Colonic mucosa (tissue), 4 donors: ENCODE results near the gene DVL3. TPM values are rescaled to one million over a fixed set of nuclear protein-coding genes. Genes with fewer than 3 reads are reported as not detected.

Experiments
- DNase-seq: peaks from one replicate; pipeline ENCODE4 v3.0.0-alpha.2; 2020
- H3K27ac ChIP-seq: fragments of 200-600 bp; one replicate; pipeline ENCODE4 v1.8.0; 2021
- H3K27me3 ChIP-seq: fragments of 200-600 bp; one replicate; pipeline ENCODE4 v1.8.0; 2021
- H3K36me3 ChIP-seq: fragments of 200-600 bp; one replicate; pipeline ENCODE4 v1.8.0; 2021
- H3K4me1 ChIP-seq: fragments of 200-600 bp; one replicate; pipeline ENCODE4 v1.8.0; 2021; ENCODE audit warnings: mild to moderate bottlenecking
- H3K4me3 ChIP-seq: fragments of 200-600 bp; one replicate; pipeline ENCODE4 v1.8.0; 2021
- H3K9ac ChIP-seq, 2 donors: one replicate each; pipeline ENCODE4 v1.7.0; 2013; ENCODE audit warnings: control low read depth in 2 of 2, low read depth in 2 of 2, low read length in 2 of 2
- H3K9me3 ChIP-seq: fragments of 200-600 bp; one replicate; pipeline ENCODE4 v1.8.0; 2021
- CTCF ChIP-seq: fragments of 200-600 bp; IDR thresholded peaks from one replicate; pipeline ENCODE4 v1.8.0; 2022; ENCODE audit warnings: antibody characterized with exemption, mild to moderate bottlenecking
- intact Hi-C: fragments of 100-400 bp; cut with DNase I; formaldehyde crosslinking; loops from one replicate; pipeline ENCODE4 v1.14.1; 2022
- total RNA-seq, 2 donors: library from RNA; stranded (reverse); fragmentation: NEBNext Ultra II Directional in 1 of 2; extraction: Animal tissue kit (Norgen Biotek cat#: 25700) in 1 of 2; gene quantifications; one replicate each; pipeline ENCODE4 v1.2.1, GENCODE V29; 2021
- donor health status: healthy.
- donor health status: DM: no; HTN: no; CAD: no.
- donor health status: DM: no; HTN: no; CAD: no.

Gene DVL3
- total RNA-seq, 2 donors from 2014 or later, result 60.8 to 64.6 TPM

GRCh38 chr3:184175506-184175905, 20.3 kb downstream of the DVL3 start:
- DNase-seq, result peak; percentile 37
- intact Hi-C loops, result no loop called here
- Histone ChIP-seq H3K9ac (peak overlapping the region; percentile 96 to 100), H3K9me3 (no peaks in the 10 kb centered on the region), H3K4me1 (peaks cover 12% of the 10 kb centered on the region), H3K27me3 (no peaks in the 10 kb centered on the region), H3K36me3 (peaks cover 23% of the 10 kb centered on the region), H3K27ac (peak overlapping the region; percentile 61), H3K4me3 (peak overlapping the region; percentile 93)
- TF ChIP-seq CTCF, result no peak

- TF ChIP-seq CTCF, result no peak
- Histone ChIP-seq H3K27ac (peak overlapping the region; percentile 61), H3K9me3 (no peaks in the 10 kb centered on the region), H3K27me3 (no peaks in the 10 kb centered on the region), H3K36me3 (peaks cover 23% of the 10 kb centered on the region), H3K9ac (peak overlapping the region; percentile 60 to 96), H3K4me3 (peak overlapping the region; percentile 93), H3K4me1 (peaks cover 12% of the 10 kb centered on the region)
- no peak for DNase-seq
- intact Hi-C loops, result no loop called here
These were observed 20.8 kb downstream of the DVL3 start for GRCh38 chr3:184175981-184176376.

- no peak for TF ChIP-seq CTCF
- Histone ChIP-seq H3K4me3 (peak overlapping the region; percentile 93), H3K9me3 (no peaks in the 10 kb centered on the region), H3K27me3 (no peaks in the 10 kb centered on the region), H3K36me3 (peaks cover 29% of the 10 kb centered on the region), H3K4me1 (peaks cover 12% of the 10 kb centered on the region), H3K9ac (peak overlapping the region; percentile 60 to 96), H3K27ac (peak overlapping the region; percentile 61)
- peak; percentile 52 for DNase-seq
- intact Hi-C loops, result no loop called here
These were observed 21.5 kb downstream of the DVL3 start for GRCh38 chr3:184176377-184177330.

- Histone ChIP-seq H3K27me3 (no peaks in the 10 kb centered on the region), H3K4me3 (no peak overlapping the region), H3K36me3 (peaks cover 36% of the 10 kb centered on the region), H3K9me3 (no peaks in the 10 kb centered on the region), H3K9ac (no peak overlapping the region), H3K27ac (no peak overlapping the region), H3K4me1 (peaks cover 12% of the 10 kb centered on the region)
- no peak for TF ChIP-seq CTCF
- intact Hi-C loops, result no loop called here
- no peak for DNase-seq
These were observed 22.2 kb downstream of the DVL3 start for GRCh38 chr3:184177331-184177731.

GRCh38 chr3:184177767-184178306, 22.7 kb downstream of the DVL3 start:
- peaks cover 12% of the 10 kb centered on the region for H3K4me1 ChIP-seq
- no peak overlapping the region for H3K9ac ChIP-seq
- H3K36me3 ChIP-seq, result peaks cover 36% of the 10 kb centered on the region
- H3K9me3 ChIP-seq, result no peaks in the 10 kb centered on the region
- no peaks in the 10 kb centered on the region for H3K27me3 ChIP-seq
- H3K27ac ChIP-seq, result no peak overlapping the region
- no peak for DNase-seq
- TF ChIP-seq CTCF, result no peak
- intact Hi-C loops, result no loop called here
- no peak overlapping the region for H3K4me3 ChIP-seq
